IMR-90 (cell line): Measurements from ENCODE around the gene KLHL28. TPM values are rescaled to one million over a fixed set of nuclear protein-coding genes. Genes with fewer than 3 reads are reported as not detected.

Source experiments
- ATAC-seq: fragments of 200-7000 bp; cut with Tn5 transposase; 2 replicates; pipeline ENCODE4 v1.9.1; 2020; ENCODE audit warnings: low read depth, mild to moderate bottlenecking, moderate library complexity
- BruUV-seq: library from RNA; stranded (reverse); fragments of 400-500 nt; replicated peaks from 2 replicates; lab custom pipeline; 2021; lab: Mats Ljungman, UMichigan
- CTCF ChIA-PET: fragments of 300-600 bp; formaldehyde crosslinking; extraction: SDS; loops from one replicate; lab custom pipeline; 2021; ENCODE audit warnings: antibody characterized with exemption; lab: Yijun Ruan, JAX
- POLR2A ChIA-PET: fragments of 300-600 bp; sonication (Branson Sonifier 250); formaldehyde crosslinking; loops from one replicate; lab custom pipeline; 2022; ENCODE audit warnings: antibody characterized with exemption; ENCODE audit not compliant: unreplicated experiment; lab: Charles Lee
- DNase-seq: peaks from one replicate; pipeline ENCODE4 v3.0.0; 2013
- H2AFZ ChIP-seq: replicated peaks from 2 replicates; pipeline ENCODE3; 2013; ENCODE audit warnings: low read length, mild to moderate bottlenecking; ENCODE audit not compliant: poor library complexity
- H2AK5ac ChIP-seq: 2 replicates; pipeline ENCODE4 v1.6.1; 2013; ENCODE audit warnings: low read depth, low read length, inconsistent platforms
- H2AK9ac ChIP-seq: replicated peaks from 2 replicates; pipeline ENCODE3; 2013; ENCODE audit warnings: mild to moderate bottlenecking, low read depth, low read length, moderate library complexity; ENCODE audit not compliant: poor library complexity
- H2BK120ac ChIP-seq: 2 replicates; pipeline ENCODE4 v1.6.1; 2013; ENCODE audit warnings: low read depth, low read length, inconsistent platforms
- H2BK15ac ChIP-seq: 3 replicates; pipeline ENCODE4 v1.6.1; 2013; ENCODE audit warnings: low read depth, low read length, inconsistent platforms
- H2BK20ac ChIP-seq: 2 replicates; pipeline ENCODE4 v1.6.1; 2013; ENCODE audit warnings: low read depth, mild to moderate bottlenecking, inconsistent platforms, low read length, moderate library complexity
- H2BK5ac ChIP-seq: 2 replicates; pipeline ENCODE4 v1.6.1; 2013; ENCODE audit warnings: mild to moderate bottlenecking, low read depth, low read length, inconsistent platforms; ENCODE audit not compliant: poor library complexity, severe bottlenecking
- H3K14ac ChIP-seq: replicated peaks from 2 replicates; pipeline ENCODE4 v1.6.1; 2013; ENCODE audit warnings: low read depth, low read length, inconsistent platforms
- H3K18ac ChIP-seq: 2 replicates; pipeline ENCODE4 v1.6.1; 2013; ENCODE audit warnings: low read depth, low read length, control low read depth
- H3K23ac ChIP-seq: 2 replicates; pipeline ENCODE4 v1.6.1; 2013; ENCODE audit warnings: low read depth, low read length, inconsistent platforms
- H3K27ac ChIP-seq: 2 replicates; pipeline ENCODE4 v1.5.1; 2013; ENCODE audit warnings: mild to moderate bottlenecking, control low read depth, low read length; ENCODE audit not compliant: insufficient read depth
- H3K27me3 ChIP-seq: 2 replicates; pipeline ENCODE4 v1.6.1; 2013; ENCODE audit warnings: low read length; ENCODE audit not compliant: control insufficient read depth, insufficient read depth
- H3K36me3 ChIP-seq: 2 replicates; pipeline ENCODE4 v1.6.1; 2013; ENCODE audit warnings: low read length, mixed read lengths; ENCODE audit not compliant: control insufficient read depth, insufficient read depth
- H3K4ac ChIP-seq: 2 replicates; pipeline ENCODE4 v1.6.1; 2013; ENCODE audit warnings: low read depth, low read length, inconsistent platforms
- H3K4me1 ChIP-seq: 2 replicates; pipeline ENCODE4 v1.6.1; 2013; ENCODE audit warnings: low read length, mixed read lengths; ENCODE audit not compliant: control insufficient read depth, insufficient read depth
- H3K4me2 ChIP-seq: 2 replicates; pipeline ENCODE4 v1.6.1; 2013; ENCODE audit warnings: low read depth, mild to moderate bottlenecking, control low read depth, low read length, moderate library complexity
- H3K4me3 ChIP-seq: 2 replicates; pipeline ENCODE4 v1.5.1; 2013; ENCODE audit warnings: low read depth, mild to moderate bottlenecking, control low read depth, low read length, moderate library complexity; ENCODE audit not compliant: insufficient read depth
- H3K56ac ChIP-seq: 2 replicates; pipeline ENCODE4 v1.6.1; 2013; ENCODE audit warnings: low read length, inconsistent platforms; ENCODE audit not compliant: insufficient read depth; ENCODE audit errors: extremely low read depth
- H3K79me1 ChIP-seq, 2 experiments: 2 replicates each; pipeline ENCODE4 v1.6.1; 2013; ENCODE audit warnings: low read length in 2 of 2, inconsistent platforms in 1 of 2, low read depth in 1 of 2
- H3K9ac ChIP-seq: 2 replicates; pipeline ENCODE4 v1.6.1; 2013; ENCODE audit warnings: low read depth, low read length, control low read depth
- H3K9me1 ChIP-seq: 2 replicates; pipeline ENCODE4 v1.6.1; 2013; ENCODE audit warnings: low read length, inconsistent platforms; ENCODE audit not compliant: insufficient read depth
- H3K9me3 ChIP-seq: 2 replicates; pipeline ENCODE4 v1.6.1; 2013; ENCODE audit warnings: low read length; ENCODE audit not compliant: control insufficient read depth, insufficient read depth
- H4K20me1 ChIP-seq: 2 replicates; pipeline ENCODE4 v1.6.1; 2013; ENCODE audit warnings: low read length, inconsistent platforms; ENCODE audit not compliant: insufficient read depth
- H4K5ac ChIP-seq: 2 replicates; pipeline ENCODE4 v1.6.1; 2013; ENCODE audit warnings: mild to moderate bottlenecking, low read depth, low read length, control low read depth
- H4K8ac ChIP-seq, 2 experiments: 2 replicates each; pipeline ENCODE4 v1.6.1; 2013; ENCODE audit warnings: low read depth in 2 of 2, low read length in 2 of 2, control low read depth in 1 of 2, inconsistent platforms in 1 of 2
- H4K91ac ChIP-seq: 2 replicates; pipeline ENCODE4 v1.6.1; 2013; ENCODE audit warnings: low read depth, low read length, inconsistent platforms; ENCODE audit not compliant: insufficient read depth
- CEBPB ChIP-seq: IDR thresholded peaks from 2 replicates; pipeline ENCODE4 v1.6.1; 2012; ENCODE audit warnings: low read depth, low read length, improper control_type of control experiment
- CHD1 ChIP-seq: IDR thresholded peaks from 2 replicates; pipeline ENCODE4 v1.6.1; 2012; ENCODE audit warnings: low read depth, low read length, improper control_type of control experiment
- FOS ChIP-seq: fragments of 150-350 bp; IDR thresholded peaks from 2 replicates; pipeline ENCODE4 v1.6.1; 2016; ENCODE audit warnings: low read depth, low read length
- NFE2L2 ChIP-seq: fragments of 150-350 bp; IDR thresholded peaks from 2 replicates; pipeline ENCODE4 v1.6.1; 2016; ENCODE audit warnings: low read depth, mild to moderate bottlenecking, low read length
- RCOR1 ChIP-seq: IDR thresholded peaks from 2 replicates; pipeline ENCODE4 v1.6.1; 2012; ENCODE audit warnings: mild to moderate bottlenecking, low read length, improper control_type of control experiment; ENCODE audit not compliant: insufficient replicate concordance
- SMC3 ChIP-seq: fragments of 150-350 bp; IDR thresholded peaks from 2 replicates; pipeline ENCODE4 v1.6.1; 2016; ENCODE audit warnings: low read depth, mild to moderate bottlenecking, antibody characterized with exemption, low read length, moderate library complexity
- WGBS, 2 experiments: methylation state at CpG; one replicate each; pipeline versions ENCODE4 v1.1.5 to v1.1.7; 2013; ENCODE audit warnings: missing lambda C conversion rate in 2 of 2; ENCODE audit not compliant: insufficient read length in 1 of 2; ENCODE audit errors: extremely low coverage in 2 of 2; 5-methylcytosine and 5-hydroxymethylcytosine counted together
- dilution Hi-C: fragments of 300-500 bp; cut with HindIII; formaldehyde crosslinking; loops from one replicate; pipeline ENCODE4 v1.14.3; 2018; ENCODE audit warnings: low sequenced_read_pairs; ENCODE audit not compliant: unreplicated experiment
- in situ Hi-C: fragments of 300-500 bp; cut with MboI; formaldehyde crosslinking; loops from 3 replicates; pipeline ENCODE4 v1.14.3; 2019; ENCODE audit warnings: low sequenced_read_pairs, inconsistent platforms, mixed read lengths
- intact Hi-C: fragments of 100-400 bp; cut with micrococcal nuclease; formaldehyde crosslinking; loops from 2 replicates; pipeline ENCODE4 v1.10.0; 2022
- polyA plus RNA-seq, 3 experiments: library from polyadenylated mRNA; depleted of rRNA; stranded (reverse); fragments of >200 nt; gene quantifications; 2 replicates each; pipeline ENCODE4 v1.2.3, GENCODE V29; 2012; ENCODE audit warnings: low replicate concordance in 1 of 3
- total RNA-seq: library from RNA; depleted of rRNA; stranded (reverse); fragments of >200 nt; gene quantifications from 2 replicates; pipeline ENCODE4 v1.2.3, GENCODE V29; 2012

KLHL28 gene
- total and polyA plus RNA-seq, 2 of the 4 experiments (the other 2 are of a cell fraction) = 2.9 to 7.7 TPM

GRCh38 chr14:44941591-44941990 lies 20.2 kb downstream of the KLHL28 start:
- Histone ChIP-seq H3K14ac (no peak overlapping the region), H2BK5ac (no peak overlapping the region), H3K4me1 (peaks cover 3% of the 10 kb centered on the region; the same call in 1 of the 2 replicates), H3K23ac (no peak overlapping the region), H3K27me3 (no peaks in the 10 kb centered on the region), H2AK5ac (no peak overlapping the region), H2BK20ac (no peak overlapping the region), H4K91ac (no peak overlapping the region), H3K18ac (no peak overlapping the region), H3K79me1 (peaks cover 13 to 19% of the 10 kb centered on the region in 2 experiments), H3K4me2 (no peak overlapping the region), H2AK9ac (no peak overlapping the region), H4K8ac (no peak overlapping the region), H2BK120ac (no peak overlapping the region), H2AFZ (no peak overlapping the region), H3K27ac (no peak overlapping the region), H2BK15ac (no peak overlapping the region), H3K4me3 (no peak overlapping the region), H4K5ac (no peak overlapping the region), H3K56ac (no peak overlapping the region), H3K9ac (no peak overlapping the region), H3K4ac (no peak overlapping the region), H3K36me3 (peaks cover 18% of the 10 kb centered on the region), H3K9me1 (no peaks in the 10 kb centered on the region), H4K20me1 (peaks cover 4% of the 10 kb centered on the region; the same call in 1 of the 2 replicates), H3K9me3 (no peaks in the 10 kb centered on the region; the same call in 1 of the 2 replicates)
- BruUV-seq = no TSS peak
- dilution Hi-C loops = no loop called here
- intact Hi-C loops = no loop called here
- POLR2A ChIA-PET = no interaction called here
- no peak for DNase-seq
- in situ Hi-C loops = no loop called here
- TF ChIP-seq CEBPB (no peak), SMC3 (no peak), RCOR1 (no peak), NFE2L2 (no peak), CHD1 (no peak), FOS (no peak)
- ATAC-seq = no peak
- WGBS, 2 experiments = 83% methylated on average over 1 of the region's 2 CpGs; no CpG with 5 or more reads in 1 of the 2 experiments
- CTCF ChIA-PET = no interaction called here
